ENCODE results near the gene SYT12. TPM values are rescaled to one million over a fixed set of nuclear protein-coding genes. Genes with fewer than 3 reads are reported as not detected.

SYT12 gene
- polyA plus RNA-seq, 1 of the 3 experiments (the other 2 are of a cell fraction): 0.61 TPM

DNA sequence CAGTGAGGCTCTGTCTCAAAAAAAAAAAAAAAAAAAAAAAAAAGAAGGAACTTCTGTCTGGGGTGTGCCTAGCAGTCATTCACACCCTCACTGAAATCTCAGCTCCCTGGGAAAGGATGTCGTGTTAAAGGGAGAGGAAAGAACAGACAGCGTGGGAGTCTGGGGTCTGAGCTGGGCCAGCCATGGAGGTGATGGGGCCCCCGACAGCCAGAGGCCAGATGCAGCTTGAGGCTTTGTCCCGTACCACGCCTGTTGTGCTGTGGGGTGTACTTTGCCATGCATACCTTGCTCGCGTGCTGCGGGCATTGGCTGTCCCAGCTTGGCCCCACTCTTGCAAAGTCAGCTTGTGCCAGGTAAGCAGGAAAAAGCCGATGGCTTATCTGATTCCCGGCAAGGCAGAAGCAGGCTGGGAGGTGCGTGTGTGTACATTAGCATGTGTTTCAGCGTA lies 4.6 kb downstream of the SYT12 start:
- no peak overlapping the region for H3K9ac ChIP-seq
- no peak overlapping the region for H3K27ac ChIP-seq (ENCODE audit: low read depth in 2 of 2, low read length in 1 of 2)
- 87% methylated on average over 7 of the region's 12 CpGs for WGBS (ENCODE audit: low lambda C conversion rate)
- no peak overlapping the region for H2AFZ ChIP-seq (ENCODE audit: low read depth)
- no peaks in the 10 kb centered on the region for H3K9me3 ChIP-seq
- H3F3A ChIP-seq (replicated peaks; ENCODE audit: insufficient read depth): peaks cover 5% of the 10 kb centered on the region
- no peaks in the 10 kb centered on the region for H3K36me3 ChIP-seq (replicated peaks in 1 of 2; ENCODE audit: control insufficient read depth in 1 of 2, insufficient read depth in 2 of 2, low read length in 1 of 2)
- TF ChIP-seq EP300 (IDR thresholded peaks at IDR 0.05; ENCODE audit: borderline replicate concordance in 1 of 2, low read depth in 1 of 2, low read length in 1 of 2): no peak
- TF ChIP-seq NFIC (IDR thresholded peaks at IDR 0.05; ENCODE audit: borderline replicate concordance): no peak
- TF ChIP-seq SMC3 (IDR thresholded peaks at IDR 0.05; ENCODE audit: low read depth, low read length): no peak
- no peak for TF ChIP-seq MEF2A (IDR thresholded peaks at IDR 0.05; ENCODE audit: borderline replicate concordance, low read depth)
- no peak for TF ChIP-seq POLR2AphosphoS5 (IDR thresholded peaks at IDR 0.05; ENCODE audit: low read depth, low read length)
- no peak for TF ChIP-seq RAD21 (IDR thresholded peaks at IDR 0.05; ENCODE audit: low read length)
- no peak for TF ChIP-seq FOSL2 (IDR thresholded peaks at IDR 0.05; ENCODE audit: borderline replicate concordance, low read depth)
- TF ChIP-seq FOXJ3 (CRISPR knock-in tag; IDR thresholded peaks at IDR 0.05): no peak
- no peak for TF ChIP-seq JUND (IDR thresholded peaks at IDR 0.05)
- no peak for TF ChIP-seq EZH2phosphoT487 (IDR thresholded peaks at IDR 0.05; ENCODE audit: borderline replicate concordance, low read depth)
- TF ChIP-seq MXI1 (IDR thresholded peaks at IDR 0.05; ENCODE audit: low read depth, low read length): no peak
- no peak for TF ChIP-seq RXRA (IDR thresholded peaks at IDR 0.05; ENCODE audit: borderline replicate concordance, low read depth)
- no peak for TF ChIP-seq SIN3A (IDR thresholded peaks at IDR 0.05; ENCODE audit: borderline replicate concordance, low read depth, low read length)
- TF ChIP-seq TCF12 (IDR thresholded peaks at IDR 0.05): no peak
- TF ChIP-seq, protein P1, sequence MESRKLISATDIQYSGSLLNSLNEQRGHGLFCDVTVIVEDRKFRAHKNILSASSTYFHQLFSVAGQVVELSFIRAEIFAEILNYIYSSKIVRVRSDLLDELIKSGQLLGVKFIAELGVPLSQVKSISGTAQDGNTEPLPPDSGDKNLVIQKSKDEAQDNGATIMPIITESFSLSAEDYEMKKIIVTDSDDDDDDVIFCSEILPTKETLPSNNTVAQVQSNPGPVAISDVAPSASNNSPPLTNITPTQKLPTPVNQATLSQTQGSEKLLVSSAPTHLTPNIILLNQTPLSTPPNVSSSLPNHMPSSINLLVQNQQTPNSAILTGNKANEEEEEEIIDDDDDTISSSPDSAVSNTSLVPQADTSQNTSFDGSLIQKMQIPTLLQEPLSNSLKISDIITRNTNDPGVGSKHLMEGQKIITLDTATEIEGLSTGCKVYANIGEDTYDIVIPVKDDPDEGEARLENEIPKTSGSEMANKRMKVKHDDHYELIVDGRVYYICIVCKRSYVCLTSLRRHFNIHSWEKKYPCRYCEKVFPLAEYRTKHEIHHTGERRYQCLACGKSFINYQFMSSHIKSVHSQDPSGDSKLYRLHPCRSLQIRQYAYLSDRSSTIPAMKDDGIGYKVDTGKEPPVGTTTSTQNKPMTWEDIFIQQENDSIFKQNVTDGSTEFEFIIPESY (IDR thresholded peaks at IDR 0.05; ENCODE audit: borderline replicate concordance, low read depth): no peak
- TF ChIP-seq TAF1 (IDR thresholded peaks at IDR 0.05; ENCODE audit: borderline replicate concordance, low read depth, low read length): no peak
- TF ChIP-seq, protein P2, sequence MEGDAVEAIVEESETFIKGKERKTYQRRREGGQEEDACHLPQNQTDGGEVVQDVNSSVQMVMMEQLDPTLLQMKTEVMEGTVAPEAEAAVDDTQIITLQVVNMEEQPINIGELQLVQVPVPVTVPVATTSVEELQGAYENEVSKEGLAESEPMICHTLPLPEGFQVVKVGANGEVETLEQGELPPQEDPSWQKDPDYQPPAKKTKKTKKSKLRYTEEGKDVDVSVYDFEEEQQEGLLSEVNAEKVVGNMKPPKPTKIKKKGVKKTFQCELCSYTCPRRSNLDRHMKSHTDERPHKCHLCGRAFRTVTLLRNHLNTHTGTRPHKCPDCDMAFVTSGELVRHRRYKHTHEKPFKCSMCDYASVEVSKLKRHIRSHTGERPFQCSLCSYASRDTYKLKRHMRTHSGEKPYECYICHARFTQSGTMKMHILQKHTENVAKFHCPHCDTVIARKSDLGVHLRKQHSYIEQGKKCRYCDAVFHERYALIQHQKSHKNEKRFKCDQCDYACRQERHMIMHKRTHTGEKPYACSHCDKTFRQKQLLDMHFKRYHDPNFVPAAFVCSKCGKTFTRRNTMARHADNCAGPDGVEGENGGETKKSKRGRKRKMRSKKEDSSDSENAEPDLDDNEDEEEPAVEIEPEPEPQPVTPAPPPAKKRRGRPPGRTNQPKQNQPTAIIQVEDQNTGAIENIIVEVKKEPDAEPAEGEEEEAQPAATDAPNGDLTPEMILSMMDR (IDR thresholded peaks at IDR 0.05): no peak
- no peak for TF ChIP-seq YY1 (IDR thresholded peaks at IDR 0.05; ENCODE audit: low read depth)
- no peak for TF ChIP-seq CHD2 (IDR thresholded peaks at IDR 0.05; ENCODE audit: low read length, partially characterized antibody)
- TF ChIP-seq, protein P3, sequence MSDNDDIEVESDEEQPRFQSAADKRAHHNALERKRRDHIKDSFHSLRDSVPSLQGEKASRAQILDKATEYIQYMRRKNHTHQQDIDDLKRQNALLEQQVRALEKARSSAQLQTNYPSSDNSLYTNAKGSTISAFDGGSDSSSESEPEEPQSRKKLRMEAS (IDR thresholded peaks at IDR 0.05; ENCODE audit: low read depth): no peak
- H3K79me2 ChIP-seq (ENCODE audit: insufficient read depth): no peaks in the 10 kb centered on the region
- CTCF ChIA-PET: interaction anchor here (0.9 to 2.3 kb wide), 6 partner anchors 11 to 349 kb away, joined by 3 to 12 read pairs (median 4); no protein-coding TSS in a partner anchor
- H4K20me1 ChIP-seq (ENCODE audit: insufficient read depth): no peaks in the 10 kb centered on the region
- no peak for DNase-seq
- no peaks in the 10 kb centered on the region for H3K27me3 ChIP-seq (ENCODE audit: insufficient read depth)
- no peak overlapping the region for H3K4me2 ChIP-seq
- H3K9me2 ChIP-seq: no peaks in the 10 kb centered on the region
- H3K4me1 ChIP-seq (ENCODE audit: control insufficient read depth in 1 of 2, insufficient read depth in 2 of 2, low read depth in 1 of 2, low read length in 1 of 2): peaks cover 8 to 10% of the 10 kb centered on the region in 2 experiments; a peak in 2 of 4 replicates
- no peak overlapping the region for H3K4me3 ChIP-seq (ENCODE audit: low read depth in 2 of 2, low read length in 1 of 2)
- POLR2A ChIA-PET: no interaction called here
